Upper lobe of left lung (tissue), 4 donors: ENCODE measurements around the gene PROCR.

ENCODE experiments used
- EP300 ChIP-seq, 4 donors: sonication (generic); formaldehyde crosslinking; IDR thresholded peaks; one replicate each; pipeline ENCODE4 v1.5.1; 2017; ENCODE audit warnings: antibody characterized with exemption in 4 of 4, control low read depth in 2 of 4
- POLR2A ChIP-seq, 4 donors: fragments of 450-650 bp; IDR thresholded peaks; one replicate each; pipeline ENCODE4 v1.5.1; 2016 to 2017; ENCODE audit warnings: antibody characterized with exemption in 4 of 4, mild to moderate bottlenecking in 2 of 4
- POLR2AphosphoS5 ChIP-seq, 2 donors: sonication (generic); formaldehyde crosslinking; IDR thresholded peaks; one replicate each; pipeline ENCODE4 v1.5.1; 2017; ENCODE audit warnings: antibody characterized with exemption in 2 of 2
- TF ChIP-seq, protein P1 (sequence below), 6 experiments: fragments of 450-650 bp in 4 of 6; fragments of 200-600 bp in 2 of 6; sonication (generic) in 2 of 6; IDR thresholded peaks; one replicate each; pipeline ENCODE4 v1.5.1; 2016 to 2019; ENCODE audit warnings: antibody characterized with exemption in 6 of 6

- no peak for TF ChIP-seq POLR2AphosphoS5 (IDR thresholded peaks at IDR 0.05)
- TF ChIP-seq, protein P1, sequence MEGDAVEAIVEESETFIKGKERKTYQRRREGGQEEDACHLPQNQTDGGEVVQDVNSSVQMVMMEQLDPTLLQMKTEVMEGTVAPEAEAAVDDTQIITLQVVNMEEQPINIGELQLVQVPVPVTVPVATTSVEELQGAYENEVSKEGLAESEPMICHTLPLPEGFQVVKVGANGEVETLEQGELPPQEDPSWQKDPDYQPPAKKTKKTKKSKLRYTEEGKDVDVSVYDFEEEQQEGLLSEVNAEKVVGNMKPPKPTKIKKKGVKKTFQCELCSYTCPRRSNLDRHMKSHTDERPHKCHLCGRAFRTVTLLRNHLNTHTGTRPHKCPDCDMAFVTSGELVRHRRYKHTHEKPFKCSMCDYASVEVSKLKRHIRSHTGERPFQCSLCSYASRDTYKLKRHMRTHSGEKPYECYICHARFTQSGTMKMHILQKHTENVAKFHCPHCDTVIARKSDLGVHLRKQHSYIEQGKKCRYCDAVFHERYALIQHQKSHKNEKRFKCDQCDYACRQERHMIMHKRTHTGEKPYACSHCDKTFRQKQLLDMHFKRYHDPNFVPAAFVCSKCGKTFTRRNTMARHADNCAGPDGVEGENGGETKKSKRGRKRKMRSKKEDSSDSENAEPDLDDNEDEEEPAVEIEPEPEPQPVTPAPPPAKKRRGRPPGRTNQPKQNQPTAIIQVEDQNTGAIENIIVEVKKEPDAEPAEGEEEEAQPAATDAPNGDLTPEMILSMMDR (IDR thresholded peaks at IDR 0.05): no peak
- TF ChIP-seq POLR2A (IDR thresholded peaks at IDR 0.05): no peak
- TF ChIP-seq EP300 (IDR thresholded peaks at IDR 0.05): no peak
Measured at GRCh38 chr20:35171438-35171752, 477 bp upstream of the PROCR start.
